ENCODE measurements around the gene SNX7. TPM values are rescaled to one million over a fixed set of nuclear protein-coding genes. Genes with fewer than 3 reads are reported as not detected.

The SNX7 gene
- total and polyA plus RNA-seq, 2 donors (not counting 3 experiments of a cell fraction or from before 2014, with no cell fraction given) = 22.4 to 37.9 TPM

- dilution Hi-C loops (cut with MboI; ENCODE audit: extremely low pct_ligation_motif_present, low sequenced_read_pairs) = no loop called here
- H3K27ac ChIP-seq (ENCODE audit: insufficient read depth, low read depth, low read length) = no peak overlapping the region
- no peaks in the 10 kb centered on the region for H3K36me3 ChIP-seq (ENCODE audit: control insufficient read depth in 2 of 2, extremely low read depth in 1 of 2, insufficient read depth in 2 of 2, low read length in 2 of 2)
- no peaks in the 10 kb centered on the region for H3K79me2 ChIP-seq (ENCODE audit: control insufficient read depth, insufficient read depth, low read length)
- intact Hi-C loops (cut with micrococcal nuclease) = no loop called here
- BruUV-seq (replicated peaks) = no TSS peak
- H3K9me1 ChIP-seq (replicated peaks; ENCODE audit: control insufficient read depth, extremely low read depth, insufficient read depth, low read length) = no peaks in the 10 kb centered on the region
- DNase-seq (ENCODE audit: low read depth, low spot score) (no peak), FAIRE-seq (no peak)
- no peaks in the 10 kb centered on the region for H3K9me3 ChIP-seq (replicated peaks; ENCODE audit: control insufficient read depth, insufficient read depth, low read length)
- CTCF ChIA-PET = interaction anchor here (2.8 kb wide), 1 partner anchor 11 kb away, joined by 12 read pairs; no protein-coding TSS in a partner anchor
- no peak overlapping the region for H3K9ac ChIP-seq (replicated peaks; ENCODE audit: extremely low read depth, insufficient read depth, low read length)
- no peak overlapping the region for H3K4me2 ChIP-seq (ENCODE audit: insufficient read depth, low read length)
- no peaks in the 10 kb centered on the region for H3K27me3 ChIP-seq (ENCODE audit: control insufficient read depth in 2 of 2, insufficient read depth in 2 of 2, low read length in 2 of 2)
- H3K4me1 ChIP-seq (ENCODE audit: control insufficient read depth, extremely low read depth, insufficient read depth, low read length) = no peaks in the 10 kb centered on the region
- POLR2A ChIA-PET = no interaction called here
- TF ChIP-seq MAX (IDR thresholded peaks at IDR 0.05; ENCODE audit: insufficient read depth, insufficient read length) (no peak), POLR2A (IDR thresholded peaks at IDR 0.05; ENCODE audit: low read depth, low read length) (no peak), POLR2AphosphoS5 (IDR thresholded peaks at IDR 0.05; ENCODE audit: insufficient read depth, low read depth, low read length) (no peak), FOS (IDR thresholded peaks at IDR 0.05; ENCODE audit: borderline replicate concordance, insufficient read depth, low read length) (no peak), MYC (IDR thresholded peaks at IDR 0.05; ENCODE audit: low read depth, low read length) (no peak), JUN (IDR thresholded peaks at IDR 0.05; ENCODE audit: borderline replicate concordance, insufficient read depth, insufficient read length, low read depth) (no peak), CTCF (IDR thresholded peaks at IDR 0.05; ENCODE audit: extremely low read depth in 1 of 2, insufficient read depth in 1 of 2, low read depth in 1 of 2, low read length in 2 of 2) (no peak), GATA2 (IDR thresholded peaks at IDR 0.05; ENCODE audit: insufficient read depth, insufficient read length, low read depth, low read length) (no peak), EZH2 (IDR thresholded peaks at IDR 0.05; ENCODE audit: borderline replicate concordance, low read depth, low read length, severe bottlenecking) (no peak)
- no peak overlapping the region for H2AFZ ChIP-seq (ENCODE audit: low read depth, low read length)
- no peaks in the 10 kb centered on the region for H4K20me1 ChIP-seq (replicated peaks; ENCODE audit: control insufficient read depth, extremely low read depth, insufficient read depth, low read length)
- no peak overlapping the region for H3K4me3 ChIP-seq (replicated peaks in 1 of 3; ENCODE audit: insufficient read depth in 1 of 3, low read depth in 1 of 3, low read length in 3 of 3)
Measured at GRCh38 chr1:98737835-98738234, 76.3 kb downstream of the SNX7 start.
